GM12874 (cell line): ENCODE results near the gene CHMP1A.

Experiments used
- CTCF ChIP-seq: IDR thresholded peaks from 2 replicates; pipeline ENCODE4 v1.5.1; 2011; ENCODE audit warnings: low read depth, mild to moderate bottlenecking, control low read depth, low read length, moderate library complexity; ENCODE audit not compliant: insufficient read depth

Gene CHMP1A

GRCh38 chr16:89605186-89605970 lies 52.1 kb downstream of the CHMP1A start:
- no peak for TF ChIP-seq CTCF

GRCh38 chr16:89604764-89605163 lies 52.7 kb downstream of the CHMP1A start:
- no peak for TF ChIP-seq CTCF

- TF ChIP-seq CTCF, result no peak
Observed at GRCh38 chr16:89602952-89603590, 54.4 kb downstream of the CHMP1A start.

DNA sequence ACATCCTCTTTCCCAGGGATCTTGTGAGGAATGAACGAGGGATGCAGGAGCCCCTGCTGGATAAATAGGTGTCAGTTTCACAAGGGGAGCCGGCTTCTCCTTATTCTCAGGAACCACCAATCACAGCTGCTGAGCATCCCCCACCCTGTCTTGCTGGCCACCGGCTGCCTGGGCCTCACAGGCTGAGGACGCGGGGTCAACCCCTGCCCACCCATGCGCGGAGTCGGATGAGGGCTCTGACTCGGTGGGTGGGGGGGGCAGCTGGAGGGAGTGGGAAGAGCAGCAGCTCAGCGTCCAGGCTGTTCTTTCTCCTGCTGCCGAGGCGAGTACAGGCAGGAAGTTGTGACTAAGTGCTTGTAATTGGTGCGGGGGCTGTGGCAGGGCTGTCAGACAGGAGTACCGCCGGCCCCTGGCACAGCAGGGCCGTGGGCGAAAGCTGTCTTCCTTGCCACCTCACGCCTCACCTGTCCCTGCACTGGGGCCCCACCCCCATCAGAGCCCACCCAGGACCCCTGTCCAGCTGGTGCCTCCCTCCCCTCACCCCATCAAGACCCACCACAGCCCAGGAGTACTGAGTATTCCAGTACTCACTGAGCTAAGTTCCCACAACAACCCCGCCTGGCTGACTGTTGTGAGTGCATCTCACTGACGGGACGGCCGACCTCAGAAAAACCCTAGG lies 55.1 kb downstream of the CHMP1A start:
- no peak for TF ChIP-seq CTCF

DNA sequence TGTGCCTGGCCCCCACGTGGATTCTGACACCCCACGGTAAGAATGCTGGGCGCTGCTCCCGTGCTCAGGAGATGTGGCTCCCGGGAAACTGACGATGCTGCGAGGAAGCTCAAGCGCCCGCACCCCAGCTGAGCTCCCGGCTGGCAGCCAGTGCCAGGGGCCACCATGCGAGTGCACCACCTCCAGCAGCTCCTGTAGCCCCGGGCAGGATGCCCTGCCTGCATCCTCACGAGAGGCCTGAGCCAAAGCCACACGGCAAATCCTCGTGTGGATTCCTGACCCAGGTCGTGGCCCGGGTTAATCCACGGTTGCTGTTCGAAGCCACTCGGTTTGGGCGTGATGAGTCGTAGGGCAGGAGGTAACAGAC lies 55.6 kb downstream of the CHMP1A start:
- no peak for TF ChIP-seq CTCF

GRCh38 chr16:89600956-89601355 lies 56.6 kb downstream of the CHMP1A start:
- TF ChIP-seq CTCF, result no peak

DNA sequence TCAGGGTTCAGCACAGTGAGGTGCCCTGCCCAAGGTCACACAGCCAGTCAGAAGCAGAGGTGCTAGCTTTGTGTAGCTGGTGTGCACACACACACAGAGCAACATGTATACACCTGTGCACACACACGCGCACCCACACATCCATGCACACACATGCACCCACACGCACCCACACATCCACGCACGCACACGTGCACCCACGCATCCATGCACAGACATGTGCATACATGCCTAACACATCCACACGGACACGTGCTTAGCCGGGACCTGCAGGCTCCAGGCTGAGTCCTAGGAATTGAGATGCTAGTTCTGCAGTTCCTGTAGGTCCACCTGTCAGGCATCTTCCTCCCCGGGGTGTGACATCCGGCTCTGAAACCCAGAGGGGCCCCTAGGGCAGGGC lies 57.1 kb downstream of the CHMP1A start:
- TF ChIP-seq CTCF, result no peak
